DOHH2 (cell line): ENCODE results near the gene KCNG2.

Source experiments
- EZH2phosphoT487 ChIP-seq: fragments of 200-600 bp; sonication (generic); IDR thresholded peaks from 2 replicates; pipeline ENCODE4 v1.6.1; 2017; ENCODE audit warnings: borderline replicate concordance, mild to moderate bottlenecking, antibody characterized with exemption, low read length, moderate library complexity, mixed read lengths
- TF ChIP-seq, protein P1 (sequence below): fragments of 200-600 bp; sonication (generic); IDR thresholded peaks from one replicate; pipeline ENCODE4 v1.5.1; 2014; ENCODE audit warnings: antibody characterized with exemption, mild to moderate bottlenecking, low read depth, low read length; ENCODE audit not compliant: poor library complexity, severe bottlenecking

DNA sequence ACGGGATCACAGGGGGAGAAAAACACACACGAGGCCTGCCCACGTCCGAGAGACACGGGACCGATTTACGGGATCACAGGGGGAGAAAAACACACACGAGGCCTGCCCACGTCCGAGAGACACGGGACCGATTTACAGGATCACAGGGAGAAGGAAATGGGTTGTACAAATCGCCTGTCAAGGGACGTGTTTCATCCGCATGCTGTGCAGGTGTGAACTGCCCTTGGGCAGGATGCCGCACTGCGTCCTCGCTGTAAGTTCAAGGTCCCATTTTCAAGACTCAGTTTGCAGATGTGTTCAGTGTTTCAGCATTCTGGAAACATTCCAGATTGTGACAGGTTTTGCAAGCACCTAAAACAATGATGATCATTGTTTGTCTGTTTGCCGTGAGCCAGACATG lies 2.3 kb upstream of the KCNG2 start:
- TF ChIP-seq EZH2phosphoT487, result no peak
- TF ChIP-seq, protein P1, sequence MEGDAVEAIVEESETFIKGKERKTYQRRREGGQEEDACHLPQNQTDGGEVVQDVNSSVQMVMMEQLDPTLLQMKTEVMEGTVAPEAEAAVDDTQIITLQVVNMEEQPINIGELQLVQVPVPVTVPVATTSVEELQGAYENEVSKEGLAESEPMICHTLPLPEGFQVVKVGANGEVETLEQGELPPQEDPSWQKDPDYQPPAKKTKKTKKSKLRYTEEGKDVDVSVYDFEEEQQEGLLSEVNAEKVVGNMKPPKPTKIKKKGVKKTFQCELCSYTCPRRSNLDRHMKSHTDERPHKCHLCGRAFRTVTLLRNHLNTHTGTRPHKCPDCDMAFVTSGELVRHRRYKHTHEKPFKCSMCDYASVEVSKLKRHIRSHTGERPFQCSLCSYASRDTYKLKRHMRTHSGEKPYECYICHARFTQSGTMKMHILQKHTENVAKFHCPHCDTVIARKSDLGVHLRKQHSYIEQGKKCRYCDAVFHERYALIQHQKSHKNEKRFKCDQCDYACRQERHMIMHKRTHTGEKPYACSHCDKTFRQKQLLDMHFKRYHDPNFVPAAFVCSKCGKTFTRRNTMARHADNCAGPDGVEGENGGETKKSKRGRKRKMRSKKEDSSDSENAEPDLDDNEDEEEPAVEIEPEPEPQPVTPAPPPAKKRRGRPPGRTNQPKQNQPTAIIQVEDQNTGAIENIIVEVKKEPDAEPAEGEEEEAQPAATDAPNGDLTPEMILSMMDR, result no peak
